ENCODE data around the gene MAML3.
A peak's percentile ranks its signal among the peaks of the same experiment; 100 is the strongest.

MAML3 gene

DNA sequence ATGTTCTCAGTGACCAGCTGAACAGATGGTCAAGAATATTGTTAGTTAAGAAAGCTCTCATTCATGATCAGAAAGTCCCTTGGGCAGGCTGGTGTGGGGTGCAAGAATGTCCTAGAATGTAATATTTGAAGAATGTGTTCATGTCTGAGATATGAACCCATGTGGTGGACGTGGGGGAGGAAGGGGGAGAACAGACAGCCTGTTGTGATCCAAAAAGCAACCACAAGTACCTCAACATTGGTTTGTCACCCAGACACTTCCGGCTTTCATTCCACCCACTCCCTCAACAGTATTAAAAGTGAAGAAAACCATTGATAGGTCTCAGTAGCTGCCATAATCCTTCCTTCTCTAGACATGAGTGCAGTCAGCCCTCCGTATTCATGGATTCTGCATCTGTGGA lies 82.2 kb downstream of the MAML3 start:
- DNase-seq (ENCODE audit: low read depth), result peak; percentile 87

DNA sequence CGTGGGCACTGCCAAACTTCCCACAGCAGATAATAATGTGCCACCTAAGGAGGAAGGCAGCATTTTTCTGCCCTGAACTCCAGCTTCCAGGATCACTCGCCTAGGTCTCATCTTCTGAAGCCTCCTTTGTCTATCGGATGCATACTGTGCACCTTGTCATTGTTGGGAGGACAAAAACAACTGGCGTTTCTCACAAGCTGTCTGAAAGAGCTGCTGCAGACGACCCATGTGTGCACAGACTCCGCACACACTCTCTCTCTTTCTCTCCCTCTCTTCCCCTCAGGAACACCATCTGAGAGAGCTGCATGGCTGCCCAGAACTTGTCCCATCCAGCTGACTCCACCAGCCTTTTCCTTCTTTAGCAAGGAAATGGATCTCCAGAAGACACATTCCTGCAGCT lies 83.0 kb downstream of the MAML3 start:
- DNase-seq (ENCODE audit: low read depth), result no peak

- no peak for DNase-seq (ENCODE audit: low read depth)
Observed at GRCh38 chr4:140070366-140070765, 83.6 kb downstream of the MAML3 start.

DNA sequence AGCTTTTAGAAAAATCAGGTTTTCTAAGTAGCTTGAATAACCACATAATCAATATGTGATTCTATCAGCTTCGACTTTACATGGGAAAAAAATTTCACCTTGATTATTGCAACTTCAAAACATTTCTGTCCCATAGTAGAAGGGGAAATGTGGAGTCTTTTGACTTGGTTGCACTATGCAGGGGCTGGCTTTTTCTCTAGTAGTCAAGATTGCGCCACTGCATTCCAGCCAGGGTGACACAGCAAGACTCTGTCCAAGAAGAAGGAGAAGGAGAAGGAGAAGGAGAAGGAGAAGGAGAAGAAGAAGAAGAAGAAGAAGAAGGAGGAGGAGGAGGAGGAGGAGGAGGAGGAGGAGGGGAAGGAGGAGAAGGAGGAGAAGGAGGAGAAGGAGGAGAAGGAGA lies 84.9 kb downstream of the MAML3 start:
- DNase-seq (ENCODE audit: low read depth), result peak; percentile 74

DNA sequence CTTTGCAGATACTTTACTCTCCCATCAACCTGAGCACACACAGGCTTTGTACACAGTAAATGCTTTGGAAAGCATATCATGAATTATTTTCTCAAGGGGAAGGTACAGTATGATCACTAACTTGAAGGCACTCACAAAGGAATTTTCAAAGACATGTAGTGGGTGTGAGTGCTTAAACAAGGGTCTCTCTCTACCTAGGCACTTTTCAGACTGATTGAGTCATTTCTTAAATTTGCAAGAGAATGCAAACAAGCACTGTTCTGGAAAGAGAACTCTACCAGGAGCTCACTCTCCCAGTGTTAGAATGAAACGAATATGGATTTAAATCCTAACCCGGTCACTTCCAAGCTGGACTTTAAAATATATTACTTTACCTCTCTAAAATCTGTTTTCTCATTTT lies 85.7 kb downstream of the MAML3 start:
- DNase-seq (ENCODE audit: low read depth), result no peak

- peak; percentile 58 for DNase-seq (ENCODE audit: low read depth)
Observed at GRCh38 chr4:140066031-140066930, 87.7 kb downstream of the MAML3 start.

DNA sequence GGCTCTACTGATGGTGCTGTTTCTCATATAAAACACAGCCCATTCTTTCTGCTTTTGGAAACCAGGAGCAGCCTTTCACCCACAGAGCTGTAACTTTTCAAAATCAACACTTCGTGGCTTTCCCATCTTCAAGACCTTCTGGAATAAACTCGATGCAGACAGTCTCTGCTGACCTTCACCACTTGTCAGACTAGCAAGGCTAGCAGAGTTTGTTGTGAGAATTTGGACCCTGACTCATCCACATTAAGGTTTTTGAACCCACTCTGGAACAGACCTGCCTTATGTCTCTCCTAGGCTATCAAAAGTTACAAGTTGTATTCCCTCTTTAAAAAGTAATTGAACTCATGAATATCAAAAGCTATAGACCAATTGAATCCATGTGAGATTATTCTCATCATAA lies 88.6 kb downstream of the MAML3 start:
- peak; percentile 67 for DNase-seq (ENCODE audit: low read depth)

- DNase-seq (ENCODE audit: low read depth), result peak; percentile 57
Observed at GRCh38 chr4:140061659-140062289, 92.2 kb downstream of the MAML3 start.

GRCh38 chr4:140061194-140061593 lies 92.8 kb downstream of the MAML3 start:
- DNase-seq (ENCODE audit: low read depth), result peak; percentile 82

DNA sequence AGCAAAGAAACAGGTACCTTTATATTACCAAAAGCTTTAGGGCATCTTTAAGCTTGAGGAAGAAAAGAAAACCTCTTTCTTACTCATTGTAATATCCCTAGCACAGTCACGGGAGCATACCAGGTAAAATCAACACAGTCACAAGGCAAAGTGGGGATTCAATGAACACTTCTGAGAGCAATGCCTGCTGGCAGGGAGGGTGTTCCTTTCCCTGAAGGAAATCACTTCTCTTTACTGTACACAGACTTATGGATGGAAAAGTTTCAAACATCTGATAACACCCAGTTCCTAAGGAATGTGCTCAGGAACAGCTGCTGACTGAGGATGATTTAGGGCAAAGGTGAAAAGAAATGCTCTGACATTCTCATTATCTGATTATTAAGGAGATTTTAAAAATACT lies 94.8 kb downstream of the MAML3 start:
- DNase-seq (ENCODE audit: low read depth), result peak; percentile 37

- no peak for DNase-seq (ENCODE audit: low read depth)
Observed at GRCh38 chr4:140057701-140058100, 96.3 kb downstream of the MAML3 start.

DNA sequence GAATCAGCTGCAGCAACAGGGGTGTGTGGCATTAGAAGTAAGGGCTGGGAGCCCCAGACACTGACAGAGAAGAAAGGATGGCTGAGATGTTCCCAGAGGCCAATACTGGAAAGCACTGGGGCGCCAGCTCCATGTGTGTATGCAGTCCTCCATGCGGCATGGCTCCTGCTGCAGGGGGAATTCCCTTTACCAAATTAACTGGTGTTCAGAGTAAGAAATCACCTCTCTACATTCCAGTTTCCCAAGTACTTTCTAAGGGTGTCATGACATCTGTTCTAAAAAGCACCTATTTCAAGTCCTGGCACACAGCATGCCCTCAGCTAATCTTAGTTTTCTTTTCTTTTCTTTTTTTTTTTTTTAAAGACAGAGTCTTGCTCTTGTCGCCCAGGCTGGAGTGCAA lies 98.0 kb downstream of the MAML3 start:
- DNase-seq (ENCODE audit: low read depth), result no peak

GRCh38 chr4:140054861-140055260 lies 99.1 kb downstream of the MAML3 start:
- no peak for DNase-seq (ENCODE audit: low read depth)

- DNase-seq (ENCODE audit: low read depth), result no peak
Observed at GRCh38 chr4:140053185-140053584, 100.8 kb downstream of the MAML3 start.

DNA sequence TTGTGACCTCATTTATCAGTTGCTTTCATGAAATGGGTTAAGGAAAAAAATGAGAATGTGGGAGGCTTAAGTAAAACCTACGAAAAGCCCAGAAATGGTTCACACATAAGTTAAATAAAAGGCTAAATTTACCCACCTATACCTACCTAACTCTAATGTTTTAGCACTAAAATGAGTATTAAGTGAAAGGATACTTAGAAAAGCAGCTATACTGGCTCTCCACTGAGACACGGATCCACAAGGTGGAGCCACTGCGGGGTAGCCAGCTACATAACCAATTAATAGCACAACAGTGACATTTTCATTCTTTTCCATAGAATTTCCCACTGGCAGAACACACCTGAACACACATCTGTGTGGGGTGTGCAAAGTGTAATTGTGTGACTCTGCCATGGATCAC lies 101.9 kb downstream of the MAML3 start:
- DNase-seq (ENCODE audit: low read depth), result peak; percentile 49

- DNase-seq (ENCODE audit: low read depth), result no peak
Observed at GRCh38 chr4:140049849-140050637, 103.9 kb downstream of the MAML3 start.

- peak; percentile 72 for DNase-seq (ENCODE audit: low read depth)
Observed at GRCh38 chr4:140049024-140049848, 104.7 kb downstream of the MAML3 start.

GRCh38 chr4:140048419-140048995 lies 105.5 kb downstream of the MAML3 start:
- DNase-seq (ENCODE audit: low read depth), result no peak

DNA sequence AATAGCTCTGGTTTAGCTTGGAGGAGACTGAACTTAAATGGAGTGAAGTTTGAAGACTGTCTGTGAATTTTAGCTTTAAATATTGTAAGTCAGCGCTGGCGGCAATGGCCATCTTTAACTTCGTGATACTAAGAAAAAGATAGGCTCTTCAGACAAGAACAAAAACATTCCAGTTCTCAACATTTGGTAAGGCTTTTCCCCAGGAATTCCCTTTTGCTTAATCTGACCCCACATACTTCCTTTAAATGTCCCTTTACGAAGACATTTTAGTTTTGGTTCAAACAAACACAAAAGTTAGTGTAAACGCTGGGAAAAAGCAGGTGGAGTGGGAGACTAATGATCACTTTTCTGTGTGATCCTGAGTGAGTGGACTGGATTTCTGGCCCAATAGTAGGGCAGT lies 106.2 kb downstream of the MAML3 start:
- DNase-seq (ENCODE audit: low read depth), result no peak

DNA sequence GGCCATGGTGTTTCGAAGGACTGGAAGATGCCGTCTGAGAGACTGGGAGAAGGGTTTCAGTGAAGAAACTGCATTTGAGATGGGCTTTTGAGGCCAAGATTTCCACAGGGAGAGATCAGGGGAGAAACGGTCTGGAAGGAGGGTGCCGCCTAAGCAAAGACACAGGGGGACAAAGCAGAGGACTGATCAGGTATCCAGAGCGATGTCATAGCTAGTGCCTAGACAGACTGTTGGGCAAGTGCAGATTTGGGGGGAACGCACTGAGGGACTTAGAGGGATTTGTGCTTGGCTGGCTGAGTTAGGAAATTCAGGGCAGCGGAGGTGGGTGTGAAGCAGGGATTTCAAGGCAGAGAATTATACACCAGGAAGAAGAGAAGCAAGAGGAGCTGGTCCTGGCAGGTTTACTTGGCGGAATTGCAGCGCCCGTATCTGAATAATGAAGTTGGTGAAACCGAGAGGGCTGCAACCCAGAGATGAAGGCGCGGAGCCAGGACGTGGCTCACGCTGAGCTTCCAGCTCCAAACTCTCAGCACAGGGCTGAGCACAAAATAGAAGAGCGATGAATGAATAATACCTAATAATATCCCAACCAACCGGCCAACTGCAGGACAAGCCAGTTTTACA lies 106.9 kb downstream of the MAML3 start:
- no peak for DNase-seq (ENCODE audit: low read depth)

GRCh38 chr4:140046543-140046942 lies 107.4 kb downstream of the MAML3 start:
- peak; percentile 37 for DNase-seq (ENCODE audit: low read depth)
